ENCODE data around the gene ARX. TPM values are rescaled to one million over a fixed set of nuclear protein-coding genes. Genes with fewer than 3 reads are reported as not detected.

Gene ARX
- polyA plus RNA-seq, 3 donors: not detected

- DNase-seq: no peak
These were observed 4.8 kb downstream of the ARX start for GRCh38 chrX:25010784-25011588.

GRCh38 chrX:25009407-25009806 is 6.4 kb downstream of the ARX start:
- Histone ChIP-seq H3K79me2 (ENCODE audit: insufficient read depth, low read length) (no peaks in the 10 kb centered on the region), H3K9me3 (replicated peaks in 1 of 2; ENCODE audit: control insufficient read depth in 1 of 2, insufficient read depth in 1 of 2, low read length in 2 of 2) (peaks cover 0 to 45% of the 10 kb centered on the region in 2 donors), H4K20me1 (ENCODE audit: insufficient read depth, low read length) (no peaks in the 10 kb centered on the region), H3K4me2 (replicated peaks; ENCODE audit: extremely low read depth, low read length, poor library complexity, severe bottlenecking) (no peak overlapping the region), H2AFZ (ENCODE audit: insufficient read depth, low read depth, low read length, poor library complexity, severe bottlenecking) (no peak overlapping the region), H3K4me1 (ENCODE audit: control insufficient read depth in 1 of 2, insufficient read depth in 2 of 2, low read length in 2 of 2) (peaks cover 5 to 11% of the 10 kb centered on the region in 2 donors), H3K36me3 (replicated peaks in 1 of 2; ENCODE audit: control insufficient read depth in 1 of 2, insufficient read depth in 2 of 2, low read length in 2 of 2) (no peaks in the 10 kb centered on the region), H3K27me3 (ENCODE audit: control insufficient read depth in 2 of 2, insufficient read depth in 2 of 2, low read length in 2 of 2) (peaks cover 65 to 84% of the 10 kb centered on the region in 2 donors), H3K4me3 (replicated peaks in 1 of 3; ENCODE audit: low read depth in 2 of 3, low read length in 3 of 3) (no peak overlapping the region), H3K27ac (ENCODE audit: low read depth in 1 of 2, low read length in 2 of 2) (no peak overlapping the region), H3K9ac (ENCODE audit: insufficient read depth, low read length, poor library complexity, severe bottlenecking) (no peak overlapping the region)
- Mint-ChIP-seq H3K4me3 (no peak overlapping the region), H3K27ac (no peak overlapping the region), H3K4me1 (peaks cover 22% of the 10 kb centered on the region), H3K27me3 (ENCODE audit: low read depth in 3 of 3) (peaks cover 76 to 92% (median 83%) of the 10 kb centered on the region in 3 donors), H3K9me3 (peaks cover 0 to 37% (median 15%) of the 10 kb centered on the region in 7 donors), H3K36me3 (peaks cover 0 to 2% of the 10 kb centered on the region in 2 donors)
- no peak for DNase-seq
- WGBS (ENCODE audit: insufficient coverage): no CpG with 5 or more reads among the region's 7 CpGs
- TF ChIP-seq, protein P1, sequence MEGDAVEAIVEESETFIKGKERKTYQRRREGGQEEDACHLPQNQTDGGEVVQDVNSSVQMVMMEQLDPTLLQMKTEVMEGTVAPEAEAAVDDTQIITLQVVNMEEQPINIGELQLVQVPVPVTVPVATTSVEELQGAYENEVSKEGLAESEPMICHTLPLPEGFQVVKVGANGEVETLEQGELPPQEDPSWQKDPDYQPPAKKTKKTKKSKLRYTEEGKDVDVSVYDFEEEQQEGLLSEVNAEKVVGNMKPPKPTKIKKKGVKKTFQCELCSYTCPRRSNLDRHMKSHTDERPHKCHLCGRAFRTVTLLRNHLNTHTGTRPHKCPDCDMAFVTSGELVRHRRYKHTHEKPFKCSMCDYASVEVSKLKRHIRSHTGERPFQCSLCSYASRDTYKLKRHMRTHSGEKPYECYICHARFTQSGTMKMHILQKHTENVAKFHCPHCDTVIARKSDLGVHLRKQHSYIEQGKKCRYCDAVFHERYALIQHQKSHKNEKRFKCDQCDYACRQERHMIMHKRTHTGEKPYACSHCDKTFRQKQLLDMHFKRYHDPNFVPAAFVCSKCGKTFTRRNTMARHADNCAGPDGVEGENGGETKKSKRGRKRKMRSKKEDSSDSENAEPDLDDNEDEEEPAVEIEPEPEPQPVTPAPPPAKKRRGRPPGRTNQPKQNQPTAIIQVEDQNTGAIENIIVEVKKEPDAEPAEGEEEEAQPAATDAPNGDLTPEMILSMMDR (IDR thresholded peaks at IDR 0.05): no peak
- intact Hi-C loops (cut with micrococcal nuclease): no loop called here

More at GRCh38 chrX:25010784-25011588, 4.8 kb downstream of the ARX start:
- Histone ChIP-seq H3K9ac (ENCODE audit: insufficient read depth, low read length, poor library complexity, severe bottlenecking) (no peak overlapping the region), H3K36me3 (replicated peaks in 1 of 2; ENCODE audit: control insufficient read depth in 1 of 2, insufficient read depth in 2 of 2, low read length in 2 of 2) (no peaks in the 10 kb centered on the region), H3K4me2 (replicated peaks; ENCODE audit: extremely low read depth, low read length, poor library complexity, severe bottlenecking) (no peak overlapping the region), H3K27me3 (ENCODE audit: control insufficient read depth in 2 of 2, insufficient read depth in 2 of 2, low read length in 2 of 2) (peaks cover 70 to 90% of the 10 kb centered on the region in 2 donors), H2AFZ (ENCODE audit: insufficient read depth, low read depth, low read length, poor library complexity, severe bottlenecking) (no peak overlapping the region), H3K4me3 (replicated peaks in 1 of 3; ENCODE audit: low read depth in 2 of 3, low read length in 3 of 3) (no peak overlapping the region), H3K4me1 (ENCODE audit: control insufficient read depth in 1 of 2, insufficient read depth in 2 of 2, low read length in 2 of 2) (peaks cover 12 to 18% of the 10 kb centered on the region in 2 donors), H3K79me2 (ENCODE audit: insufficient read depth, low read length) (no peaks in the 10 kb centered on the region), H3K9me3 (replicated peaks in 1 of 2; ENCODE audit: control insufficient read depth in 1 of 2, insufficient read depth in 1 of 2, low read length in 2 of 2) (peaks cover 0 to 47% of the 10 kb centered on the region in 2 donors), H3K27ac (ENCODE audit: low read depth in 1 of 2, low read length in 2 of 2) (no peak overlapping the region), H4K20me1 (ENCODE audit: insufficient read depth, low read length) (no peaks in the 10 kb centered on the region)
- H3K4me1 Mint-ChIP-seq: peaks cover 27% of the 10 kb centered on the region
- 7% methylated on average over 12 of the region's 33 CpGs for WGBS (ENCODE audit: insufficient coverage)
- TF ChIP-seq, protein P1 (IDR thresholded peaks at IDR 0.05): no peak
- intact Hi-C loops (cut with micrococcal nuclease): no loop called here
- peak overlapping the region in 1 of 2 donors; percentile 53 for H3K4me3 Mint-ChIP-seq
- H3K36me3 Mint-ChIP-seq: peaks cover 0 to 2% of the 10 kb centered on the region in 2 donors
- peaks cover 77 to 93% (median 91%) of the 10 kb centered on the region in 3 donors for H3K27me3 Mint-ChIP-seq (ENCODE audit: low read depth in 3 of 3)
- H3K9me3 Mint-ChIP-seq: peaks cover 0 to 42% (median 23%) of the 10 kb centered on the region in 7 donors
- no peak overlapping the region for H3K27ac Mint-ChIP-seq

Measured in CD14-positive monocyte (primary cell).